GM12878 (cell line): ENCODE results near the gene RAMACL.

Experiments
- CTCF ChIP-seq, 3 experiments: IDR thresholded peaks in 2 of 3; conservative IDR thresholded peaks in 1 of 3; 2 replicates each; pipeline ENCODE4 v1.5.1; 2011; ENCODE audit warnings: low read depth in 3 of 3, low read length in 3 of 3, mild to moderate bottlenecking in 3 of 3, control low read depth in 2 of 3, moderate library complexity in 2 of 3, inconsistent platforms in 1 of 3, mixed read lengths in 1 of 3; ENCODE audit not compliant: control insufficient read depth in 2 of 3, insufficient read depth in 1 of 3; ENCODE audit errors: extremely low read depth in 1 of 3
- EZH2 ChIP-seq: IDR thresholded peaks from 2 replicates; pipeline ENCODE4 v1.6.1; 2012; ENCODE audit warnings: low read depth, mild to moderate bottlenecking, control low read depth, inconsistent platforms, low read length, borderline replicate concordance; ENCODE audit not compliant: control insufficient read depth
- IRF3 ChIP-seq: fragments of 450-650 bp; IDR thresholded peaks from 2 replicates; pipeline ENCODE4 v1.6.1; 2014; ENCODE audit warnings: mild to moderate bottlenecking
- PAX8 ChIP-seq: fragments of 450-650 bp; IDR thresholded peaks from 2 replicates; pipeline ENCODE4 v1.6.1; 2017; ENCODE audit warnings: mild to moderate bottlenecking, moderate library complexity
- RAD21 ChIP-seq: IDR thresholded peaks from 2 replicates; pipeline ENCODE4 v1.6.1; 2011; ENCODE audit warnings: mild to moderate bottlenecking, low read depth, low read length, moderate library complexity; ENCODE audit not compliant: insufficient read depth
- TAF1 ChIP-seq: IDR thresholded peaks from 2 replicates; pipeline ENCODE4 v1.6.1; 2011; ENCODE audit warnings: mild to moderate bottlenecking, low read depth, low read length, borderline replicate concordance
- ZNF217 ChIP-seq: fragments of 450-650 bp; IDR thresholded peaks from 2 replicates; pipeline ENCODE4 v1.6.1; 2017; ENCODE audit warnings: antibody characterized with exemption, mild to moderate bottlenecking
- TF ChIP-seq, protein P1 (sequence below): IDR thresholded peaks from 2 replicates; pipeline ENCODE4 v1.6.1; 2012; ENCODE audit warnings: low read length, inconsistent platforms
- TF ChIP-seq, protein P2 (sequence below): fragments of 450-650 bp; formaldehyde crosslinking; IDR thresholded peaks from 2 replicates; pipeline ENCODE4 v1.4.0; 2020; ENCODE audit warnings: mild to moderate bottlenecking, moderate library complexity

GRCh38 chr6:166534658-166535406 lies 51.6 kb downstream of the RAMACL start:
- TF ChIP-seq PAX8 (no peak), ZNF217 (no peak), IRF3 (no peak), CTCF (IDR thresholded peaks at IDR 0.05 in 2 of 3, conservative IDR thresholded peaks at IDR 0.05 in 1 of 3; ENCODE audit: control insufficient read depth in 2 of 3, extremely low read depth in 1 of 3, insufficient read depth in 1 of 3, low read depth in 3 of 3, low read length in 3 of 3) (no peak), EZH2 (no peak), RAD21 (no peak), TAF1 (no peak)
- TF ChIP-seq, protein P1, sequence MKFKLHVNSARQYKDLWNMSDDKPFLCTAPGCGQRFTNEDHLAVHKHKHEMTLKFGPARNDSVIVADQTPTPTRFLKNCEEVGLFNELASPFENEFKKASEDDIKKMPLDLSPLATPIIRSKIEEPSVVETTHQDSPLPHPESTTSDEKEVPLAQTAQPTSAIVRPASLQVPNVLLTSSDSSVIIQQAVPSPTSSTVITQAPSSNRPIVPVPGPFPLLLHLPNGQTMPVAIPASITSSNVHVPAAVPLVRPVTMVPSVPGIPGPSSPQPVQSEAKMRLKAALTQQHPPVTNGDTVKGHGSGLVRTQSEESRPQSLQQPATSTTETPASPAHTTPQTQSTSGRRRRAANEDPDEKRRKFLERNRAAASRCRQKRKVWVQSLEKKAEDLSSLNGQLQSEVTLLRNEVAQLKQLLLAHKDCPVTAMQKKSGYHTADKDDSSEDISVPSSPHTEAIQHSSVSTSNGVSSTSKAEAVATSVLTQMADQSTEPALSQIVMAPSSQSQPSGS: no peak
- TF ChIP-seq, protein P2, sequence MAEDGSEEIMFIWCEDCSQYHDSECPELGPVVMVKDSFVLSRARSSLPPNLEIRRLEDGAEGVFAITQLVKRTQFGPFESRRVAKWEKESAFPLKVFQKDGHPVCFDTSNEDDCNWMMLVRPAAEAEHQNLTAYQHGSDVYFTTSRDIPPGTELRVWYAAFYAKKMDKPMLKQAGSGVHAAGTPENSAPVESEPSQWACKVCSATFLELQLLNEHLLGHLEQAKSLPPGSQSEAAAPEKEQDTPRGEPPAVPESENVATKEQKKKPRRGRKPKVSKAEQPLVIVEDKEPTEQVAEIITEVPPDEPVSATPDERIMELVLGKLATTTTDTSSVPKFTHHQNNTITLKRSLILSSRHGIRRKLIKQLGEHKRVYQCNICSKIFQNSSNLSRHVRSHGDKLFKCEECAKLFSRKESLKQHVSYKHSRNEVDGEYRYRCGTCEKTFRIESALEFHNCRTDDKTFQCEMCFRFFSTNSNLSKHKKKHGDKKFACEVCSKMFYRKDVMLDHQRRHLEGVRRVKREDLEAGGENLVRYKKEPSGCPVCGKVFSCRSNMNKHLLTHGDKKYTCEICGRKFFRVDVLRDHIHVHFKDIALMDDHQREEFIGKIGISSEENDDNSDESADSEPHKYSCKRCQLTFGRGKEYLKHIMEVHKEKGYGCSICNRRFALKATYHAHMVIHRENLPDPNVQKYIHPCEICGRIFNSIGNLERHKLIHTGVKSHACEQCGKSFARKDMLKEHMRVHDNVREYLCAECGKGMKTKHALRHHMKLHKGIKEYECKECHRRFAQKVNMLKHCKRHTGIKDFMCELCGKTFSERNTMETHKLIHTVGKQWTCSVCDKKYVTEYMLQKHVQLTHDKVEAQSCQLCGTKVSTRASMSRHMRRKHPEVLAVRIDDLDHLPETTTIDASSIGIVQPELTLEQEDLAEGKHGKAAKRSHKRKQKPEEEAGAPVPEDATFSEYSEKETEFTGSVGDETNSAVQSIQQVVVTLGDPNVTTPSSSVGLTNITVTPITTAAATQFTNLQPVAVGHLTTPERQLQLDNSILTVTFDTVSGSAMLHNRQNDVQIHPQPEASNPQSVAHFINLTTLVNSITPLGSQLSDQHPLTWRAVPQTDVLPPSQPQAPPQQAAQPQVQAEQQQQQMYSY (CRISPR knock-in tag): no peak
